ENCODE data around the gene KCNK3.

DNA sequence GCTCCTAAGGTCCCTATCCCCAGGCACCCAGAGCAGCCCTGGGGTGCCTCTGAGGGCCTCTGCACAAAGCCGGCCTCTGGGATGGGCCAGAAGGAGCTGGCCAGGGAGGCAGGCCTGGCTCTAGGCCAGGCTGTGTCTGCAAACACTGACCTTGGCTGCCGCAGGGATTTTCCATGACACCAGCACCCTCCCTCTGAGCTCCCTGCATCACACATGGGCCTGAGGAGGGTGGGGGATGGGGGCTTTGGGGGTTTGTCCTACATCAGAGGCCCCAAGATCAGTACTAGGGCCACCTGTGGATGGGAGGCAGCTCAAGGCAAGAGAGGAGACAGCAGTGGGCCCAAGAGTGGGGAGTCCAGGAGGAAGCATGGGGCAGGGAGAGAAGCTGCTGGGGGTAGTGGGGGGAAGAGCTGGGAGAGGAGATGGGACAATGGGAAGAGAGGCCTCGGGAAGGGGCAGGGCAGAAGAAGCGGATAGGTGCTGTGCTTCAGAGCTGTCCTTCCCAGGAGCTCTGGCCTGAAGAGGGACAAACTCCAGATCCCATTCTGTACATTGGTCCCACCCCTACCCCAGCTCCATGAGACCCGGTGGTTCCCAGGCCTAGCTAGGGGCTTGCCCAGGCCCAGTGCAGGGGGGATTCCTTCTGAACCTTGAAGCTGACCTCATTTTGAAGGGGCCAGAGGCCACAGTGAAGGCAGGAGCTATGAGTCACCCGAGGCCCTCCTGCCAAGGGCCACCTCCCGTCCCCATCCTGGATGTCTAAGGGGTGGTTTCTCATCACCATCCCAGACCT is 28.0 kb downstream of the KCNK3 start:
- TF ChIP-seq CTCF (IDR thresholded peaks at IDR 0.05): no peak
- no peak for TF ChIP-seq POLR2A (IDR thresholded peaks at IDR 0.05)
- TF ChIP-seq POLR2AphosphoS5 (IDR thresholded peaks at IDR 0.05): peak; percentile 91
- peak; percentile 68 for TF ChIP-seq EP300 (IDR thresholded peaks at IDR 0.05)

Data from gastroesophageal sphincter (tissue), 3 donors.